ENCODE measurements around the gene VPS8.

DNA sequence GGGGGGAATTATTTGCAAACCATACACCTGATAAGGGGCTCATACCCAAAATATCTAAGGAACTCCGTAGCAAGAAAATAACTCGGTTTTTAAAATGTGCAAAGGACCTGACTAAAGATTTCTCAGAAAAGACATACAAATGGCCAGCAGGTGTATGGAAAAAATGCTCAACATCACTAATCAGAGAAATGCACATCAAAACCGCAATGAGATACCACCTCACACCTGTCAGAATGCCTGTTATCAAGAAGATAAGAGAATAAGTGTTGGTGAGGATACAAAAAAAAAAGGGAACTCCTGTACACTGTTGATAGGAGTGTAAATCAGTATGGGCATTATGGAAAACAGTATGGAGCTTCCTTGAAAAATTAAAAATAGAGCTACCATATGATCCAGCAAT lies 251.5 kb downstream of the VPS8 start:
- TF ChIP-seq POLR2A (IDR thresholded peaks at IDR 0.05): no peak
- TF ChIP-seq, protein P1, sequence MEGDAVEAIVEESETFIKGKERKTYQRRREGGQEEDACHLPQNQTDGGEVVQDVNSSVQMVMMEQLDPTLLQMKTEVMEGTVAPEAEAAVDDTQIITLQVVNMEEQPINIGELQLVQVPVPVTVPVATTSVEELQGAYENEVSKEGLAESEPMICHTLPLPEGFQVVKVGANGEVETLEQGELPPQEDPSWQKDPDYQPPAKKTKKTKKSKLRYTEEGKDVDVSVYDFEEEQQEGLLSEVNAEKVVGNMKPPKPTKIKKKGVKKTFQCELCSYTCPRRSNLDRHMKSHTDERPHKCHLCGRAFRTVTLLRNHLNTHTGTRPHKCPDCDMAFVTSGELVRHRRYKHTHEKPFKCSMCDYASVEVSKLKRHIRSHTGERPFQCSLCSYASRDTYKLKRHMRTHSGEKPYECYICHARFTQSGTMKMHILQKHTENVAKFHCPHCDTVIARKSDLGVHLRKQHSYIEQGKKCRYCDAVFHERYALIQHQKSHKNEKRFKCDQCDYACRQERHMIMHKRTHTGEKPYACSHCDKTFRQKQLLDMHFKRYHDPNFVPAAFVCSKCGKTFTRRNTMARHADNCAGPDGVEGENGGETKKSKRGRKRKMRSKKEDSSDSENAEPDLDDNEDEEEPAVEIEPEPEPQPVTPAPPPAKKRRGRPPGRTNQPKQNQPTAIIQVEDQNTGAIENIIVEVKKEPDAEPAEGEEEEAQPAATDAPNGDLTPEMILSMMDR (IDR thresholded peaks at IDR 0.05): no peak
